ENCODE measurements around the gene RNU5B-1.
"Not testable (repeated sequence)": the region's sequence is repeated elsewhere in the genome, so short reads cannot be mapped to it uniquely, and the experiment has no call there.

The RNU5B-1 gene

GRCh38 chr15:65343374-65343981 lies 39.0 kb downstream of the RNU5B-1 start:
- no peak for DNase-seq (ENCODE audit: low read depth in 2 of 2)

GRCh38 chr15:65344214-65344913 lies 39.9 kb downstream of the RNU5B-1 start:
- no peak for DNase-seq (ENCODE audit: low read depth in 2 of 2)

- no peak for DNase-seq (ENCODE audit: low read depth in 2 of 2)
These were observed 40.4 kb downstream of the RNU5B-1 start for GRCh38 chr15:65344914-65345275.

GRCh38 chr15:65346856-65347598 lies 42.5 kb downstream of the RNU5B-1 start:
- no peak for DNase-seq (ENCODE audit: low read depth in 2 of 2)

- not testable (repeated sequence) for DNase-seq (ENCODE audit: low read depth in 2 of 2)
These were observed 43.3 kb downstream of the RNU5B-1 start for GRCh38 chr15:65347756-65348155.

- DNase-seq (ENCODE audit: low read depth in 2 of 2): no peak
These were observed 44.9 kb downstream of the RNU5B-1 start for GRCh38 chr15:65349338-65349737.

- not testable (repeated sequence) for DNase-seq (ENCODE audit: low read depth in 2 of 2)
These were observed 47.5 kb downstream of the RNU5B-1 start for GRCh38 chr15:65351972-65352371.
